Activated T-cell treated with anti-CD3 and anti-CD28 coated beads, Interleukin-2, amount 50 U/mL, for 4 hours (primary cell): ENCODE measurements around the gene TNFRSF11A. TPM values are rescaled to one million over a fixed set of nuclear protein-coding genes. Genes with fewer than 3 reads are reported as not detected.

Experiments used
- ATAC-seq, 2 donors: fragments of 200-7000 bp; cut with Tn5 transposase; one replicate each; pipeline ENCODE4 v1.10.0; 2021
- DNase-seq: peaks from one replicate; pipeline ENCODE4 v3.0.0-alpha.2; 2020
- H3K27me3 Mint-ChIP-seq: one replicate; pipeline ENCODE4 v1.8.0; 2021; ENCODE audit warnings: low read depth, mixed read lengths
- H3K36me3 Mint-ChIP-seq: one replicate; pipeline ENCODE4 v1.8.0; 2022; ENCODE audit warnings: mixed read lengths; ENCODE audit not compliant: insufficient read depth
- H3K4me1 Mint-ChIP-seq: one replicate; pipeline ENCODE4 v1.8.0; 2021; ENCODE audit warnings: low read depth, mixed read lengths
- H3K4me3 Mint-ChIP-seq: one replicate; pipeline ENCODE4 v1.8.0; 2021; ENCODE audit warnings: mild to moderate bottlenecking, moderate library complexity, mixed read lengths
- H3K9me3 Mint-ChIP-seq: one replicate; pipeline ENCODE4 v1.8.0; 2021; ENCODE audit warnings: mixed read lengths
- total RNA-seq, 3 donors: library from RNA; stranded (reverse); gene quantifications; one replicate each; pipeline ENCODE4 v1.2.1, GENCODE V29; 2021

Gene TNFRSF11A
- total RNA-seq, 3 donors from 2014 or later = 1.3 to 2.9 (median 1.7) TPM

DNA sequence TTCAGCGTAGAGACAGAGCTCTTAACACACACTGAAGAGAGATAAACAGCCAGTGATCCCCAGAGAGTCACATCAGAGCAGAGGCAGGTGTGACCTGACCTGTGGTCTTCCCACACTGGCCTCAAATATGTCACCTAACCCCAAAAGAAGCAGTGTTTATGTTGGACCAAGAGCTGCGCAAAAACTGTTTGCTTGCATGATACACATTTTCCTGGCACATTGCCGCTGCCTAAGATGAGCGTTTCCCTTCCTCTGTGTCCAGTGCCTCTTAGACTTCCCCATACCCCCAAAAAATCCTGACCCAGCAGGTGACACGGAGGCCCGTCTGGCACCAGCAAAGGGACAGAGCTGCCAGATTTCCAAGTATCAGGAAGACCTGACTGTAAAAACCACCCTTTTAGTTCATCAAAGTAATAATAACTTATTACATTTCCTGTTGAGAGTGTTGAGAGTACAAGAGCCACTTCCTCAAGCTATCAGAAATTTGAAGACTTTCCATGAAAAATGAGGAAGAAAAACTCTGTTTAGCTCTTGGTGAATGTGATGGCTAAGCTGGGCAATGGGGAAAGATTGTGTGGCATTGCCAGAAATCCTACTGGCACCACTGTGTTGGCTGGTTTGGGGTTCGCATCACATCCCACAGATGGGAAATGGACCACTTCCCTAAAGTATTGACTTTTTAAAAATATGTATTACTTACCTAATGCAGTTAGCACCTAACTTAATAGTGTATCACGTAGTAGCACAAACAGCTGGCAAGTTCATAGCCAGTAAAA lies 6.7 kb downstream of the TNFRSF11A start:
- no peak for DNase-seq
- H3K9me3 Mint-ChIP-seq = no peaks in the 10 kb centered on the region
- H3K4me1 Mint-ChIP-seq = peaks cover 17% of the 10 kb centered on the region
- no peak for ATAC-seq
- H3K27me3 Mint-ChIP-seq = peaks cover 59% of the 10 kb centered on the region
- no peak overlapping the region for H3K4me3 Mint-ChIP-seq
- no peaks in the 10 kb centered on the region for H3K36me3 Mint-ChIP-seq

DNA sequence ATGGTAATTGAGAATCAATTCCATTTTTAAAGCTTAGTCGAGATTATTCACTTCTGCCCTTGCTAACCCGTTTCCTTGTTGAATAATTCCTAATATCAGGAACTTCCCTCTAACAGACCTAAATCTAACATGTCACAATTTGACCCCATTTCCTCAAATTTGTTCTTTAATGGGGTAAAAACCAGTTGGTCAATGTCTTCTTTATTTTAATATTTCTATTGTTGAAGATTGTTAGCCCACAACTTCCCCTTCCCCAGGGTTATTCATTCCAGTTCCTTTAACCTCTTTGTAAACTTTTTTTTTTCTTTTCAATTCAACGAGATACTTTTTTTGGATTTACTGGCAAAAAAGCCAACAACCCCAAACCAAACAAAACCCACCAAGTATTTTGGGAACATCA lies 7.3 kb downstream of the TNFRSF11A start:
- Mint-ChIP-seq H3K4me3 (no peak overlapping the region), H3K36me3 (no peaks in the 10 kb centered on the region), H3K27me3 (peaks cover 52% of the 10 kb centered on the region), H3K9me3 (no peaks in the 10 kb centered on the region), H3K4me1 (peaks cover 15% of the 10 kb centered on the region)
- no peak for DNase-seq
- ATAC-seq = no peak

DNA sequence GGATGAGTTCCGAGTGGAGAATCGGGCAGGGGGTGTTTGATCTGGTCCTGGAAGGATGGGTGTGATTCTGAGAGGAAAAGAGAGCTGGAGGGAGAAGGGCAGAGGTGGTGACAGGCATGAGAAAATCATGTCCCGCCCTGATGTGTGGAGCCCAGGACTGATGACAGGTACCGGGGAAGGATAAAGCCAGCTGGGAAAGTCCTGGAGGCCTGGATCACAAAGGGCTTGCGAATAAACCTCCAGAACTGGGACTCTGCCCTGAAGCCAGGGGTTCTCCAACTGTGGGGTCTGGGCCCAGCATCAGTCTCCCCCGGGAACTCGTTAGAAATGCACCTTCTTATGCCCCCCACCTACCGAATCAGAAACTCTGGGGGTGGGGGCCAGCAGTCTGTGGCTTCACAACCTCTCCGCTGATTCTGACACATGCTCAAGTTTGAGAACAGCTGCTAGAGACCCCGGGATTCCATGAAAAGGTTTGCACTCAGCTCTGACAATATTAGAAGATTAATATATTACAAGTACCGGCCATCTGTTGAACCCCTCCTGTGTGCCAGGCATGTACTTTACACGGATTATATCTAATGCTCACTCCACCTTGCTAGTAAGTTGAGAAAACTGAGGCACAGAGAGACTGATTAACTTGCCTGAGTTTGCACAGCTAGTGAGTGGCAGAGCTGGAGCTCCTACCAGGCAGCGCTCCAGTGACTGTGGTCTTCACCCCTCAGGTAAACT lies 8.0 kb downstream of the TNFRSF11A start:
- H3K9me3 Mint-ChIP-seq = no peaks in the 10 kb centered on the region
- ATAC-seq = no peak
- DNase-seq = no peak
- H3K4me1 Mint-ChIP-seq = peaks cover 15% of the 10 kb centered on the region
- H3K27me3 Mint-ChIP-seq = peaks cover 46% of the 10 kb centered on the region
- H3K36me3 Mint-ChIP-seq = no peaks in the 10 kb centered on the region
- H3K4me3 Mint-ChIP-seq = no peak overlapping the region

DNA sequence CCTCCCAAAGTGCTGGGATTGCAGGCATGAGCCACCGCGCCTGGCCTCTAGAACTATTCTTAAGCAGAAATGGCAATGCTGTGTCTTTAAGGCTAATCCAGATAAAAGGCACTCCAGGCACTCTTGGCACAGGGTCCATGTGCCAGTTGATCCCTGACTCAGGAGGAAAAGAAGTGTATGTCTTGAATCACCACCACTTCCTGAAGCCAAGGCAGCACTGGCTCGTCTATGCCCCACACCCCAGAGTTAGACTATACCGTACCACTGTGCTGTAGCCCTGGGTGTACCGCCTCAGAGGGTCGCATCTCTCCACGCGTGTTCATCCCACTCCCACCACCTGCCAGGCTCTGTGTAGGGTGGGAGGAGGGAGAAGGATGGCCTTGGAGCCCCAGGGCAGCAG lies 9.0 kb downstream of the TNFRSF11A start:
- H3K9me3 Mint-ChIP-seq = no peaks in the 10 kb centered on the region
- H3K36me3 Mint-ChIP-seq = no peaks in the 10 kb centered on the region
- no peak overlapping the region for H3K4me3 Mint-ChIP-seq
- ATAC-seq (no peak), DNase-seq (no peak)
- H3K4me1 Mint-ChIP-seq = peaks cover 15% of the 10 kb centered on the region
- H3K27me3 Mint-ChIP-seq = peaks cover 44% of the 10 kb centered on the region

DNA sequence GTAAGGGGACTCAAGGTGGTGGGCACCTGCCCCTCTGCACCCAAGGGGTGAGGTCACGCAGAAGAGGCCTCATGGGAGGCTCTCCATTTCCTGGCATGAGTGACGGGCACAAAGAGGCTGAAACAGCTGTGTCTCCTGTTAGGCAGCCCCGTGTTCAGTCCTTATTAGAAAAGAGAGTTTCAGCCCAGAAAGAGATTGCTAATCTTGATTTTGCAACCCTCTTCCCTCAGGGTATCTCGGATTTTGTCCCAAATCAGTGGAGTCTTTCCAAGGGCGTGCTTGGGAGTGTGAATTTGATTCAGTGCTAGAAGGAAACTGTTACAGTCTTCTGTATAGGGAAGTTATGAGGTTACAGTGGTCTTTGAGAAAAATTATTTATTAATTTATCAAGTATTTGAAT lies 10.4 kb downstream of the TNFRSF11A start:
- Mint-ChIP-seq H3K4me1 (peaks cover 8% of the 10 kb centered on the region), H3K4me3 (no peak overlapping the region), H3K27me3 (peaks cover 34% of the 10 kb centered on the region), H3K9me3 (no peaks in the 10 kb centered on the region), H3K36me3 (no peaks in the 10 kb centered on the region)
- ATAC-seq (no peak), DNase-seq (no peak)

DNA sequence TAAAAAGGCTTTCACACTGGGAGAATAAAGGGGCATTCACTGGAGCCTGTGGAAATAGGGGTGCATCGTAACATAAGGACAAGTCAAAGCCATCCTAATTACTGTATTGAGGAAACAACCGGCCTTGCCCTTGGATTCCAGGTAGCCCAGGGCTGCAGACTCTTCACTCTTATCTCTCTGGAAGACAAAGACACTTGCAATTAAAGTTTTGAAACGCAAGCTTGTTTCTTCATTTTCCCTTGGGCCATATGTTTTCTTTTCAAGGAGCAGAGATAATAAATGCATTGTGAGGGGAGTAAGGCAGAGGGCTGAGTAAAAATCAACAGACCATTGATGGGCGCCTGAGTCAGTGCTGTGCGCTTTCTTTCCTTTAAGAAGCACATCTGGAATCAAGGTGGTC lies 11.5 kb downstream of the TNFRSF11A start:
- peaks cover 7% of the 10 kb centered on the region for H3K4me1 Mint-ChIP-seq
- H3K36me3 Mint-ChIP-seq = no peaks in the 10 kb centered on the region
- H3K27me3 Mint-ChIP-seq = peaks cover 26% of the 10 kb centered on the region
- H3K9me3 Mint-ChIP-seq = no peaks in the 10 kb centered on the region
- no peak for ATAC-seq
- no peak overlapping the region for H3K4me3 Mint-ChIP-seq
- no peak for DNase-seq

DNA sequence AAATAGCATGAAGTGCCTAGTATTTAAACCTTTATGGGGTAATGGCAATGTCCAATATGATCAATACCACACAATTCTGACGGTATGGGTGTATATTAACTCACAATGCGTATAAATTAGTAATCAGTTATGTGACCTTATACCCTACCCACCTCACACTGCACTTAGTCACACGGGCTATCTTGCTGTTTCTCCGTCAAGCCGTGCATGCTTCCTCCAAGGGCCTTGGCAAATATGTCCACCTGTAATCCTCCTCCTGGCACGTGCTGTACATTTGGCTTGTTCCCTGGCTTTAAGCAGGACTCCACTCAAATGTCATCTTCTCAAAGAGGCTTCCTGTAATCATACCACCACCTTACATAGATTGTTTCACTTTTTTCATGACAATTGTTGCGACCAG lies 12.2 kb downstream of the TNFRSF11A start:
- ATAC-seq (no peak), DNase-seq (no peak)
- H3K4me1 Mint-ChIP-seq = peaks cover 6% of the 10 kb centered on the region
- no peak overlapping the region for H3K4me3 Mint-ChIP-seq
- H3K36me3 Mint-ChIP-seq = no peaks in the 10 kb centered on the region
- peaks cover 25% of the 10 kb centered on the region for H3K27me3 Mint-ChIP-seq
- H3K9me3 Mint-ChIP-seq = no peaks in the 10 kb centered on the region

DNA sequence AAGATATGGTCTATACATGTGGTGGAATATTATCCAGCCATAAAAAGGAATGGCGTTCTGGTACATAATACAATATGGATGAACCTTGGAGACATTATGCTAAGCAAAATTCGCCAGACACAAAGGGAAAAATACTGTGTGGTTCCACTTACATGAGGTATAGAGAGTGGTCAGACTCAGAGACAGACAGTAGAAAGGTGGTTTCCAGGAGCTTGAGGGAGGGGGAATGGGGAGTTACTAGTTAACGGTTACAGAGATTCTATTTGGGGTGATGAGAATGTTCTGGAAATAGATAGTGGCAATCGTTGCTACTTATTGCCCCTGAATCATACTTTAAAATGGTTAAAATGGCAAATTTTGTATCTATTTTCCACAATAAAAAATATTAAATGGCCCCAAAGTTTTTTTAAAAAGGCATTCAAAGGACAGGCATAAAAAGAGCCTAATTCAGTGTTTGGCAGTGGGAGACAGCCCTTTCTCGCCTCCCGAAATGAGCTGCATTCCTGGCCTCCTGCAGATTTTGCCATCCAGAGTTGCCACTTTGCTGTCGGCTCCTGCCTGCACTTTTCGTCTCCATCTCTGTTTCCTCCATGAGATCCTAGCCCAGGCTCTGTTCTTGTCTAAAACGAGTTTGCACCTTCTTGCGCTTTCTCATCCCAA lies 13.5 kb downstream of the TNFRSF11A start:
- H3K9me3 Mint-ChIP-seq = no peaks in the 10 kb centered on the region

DNA sequence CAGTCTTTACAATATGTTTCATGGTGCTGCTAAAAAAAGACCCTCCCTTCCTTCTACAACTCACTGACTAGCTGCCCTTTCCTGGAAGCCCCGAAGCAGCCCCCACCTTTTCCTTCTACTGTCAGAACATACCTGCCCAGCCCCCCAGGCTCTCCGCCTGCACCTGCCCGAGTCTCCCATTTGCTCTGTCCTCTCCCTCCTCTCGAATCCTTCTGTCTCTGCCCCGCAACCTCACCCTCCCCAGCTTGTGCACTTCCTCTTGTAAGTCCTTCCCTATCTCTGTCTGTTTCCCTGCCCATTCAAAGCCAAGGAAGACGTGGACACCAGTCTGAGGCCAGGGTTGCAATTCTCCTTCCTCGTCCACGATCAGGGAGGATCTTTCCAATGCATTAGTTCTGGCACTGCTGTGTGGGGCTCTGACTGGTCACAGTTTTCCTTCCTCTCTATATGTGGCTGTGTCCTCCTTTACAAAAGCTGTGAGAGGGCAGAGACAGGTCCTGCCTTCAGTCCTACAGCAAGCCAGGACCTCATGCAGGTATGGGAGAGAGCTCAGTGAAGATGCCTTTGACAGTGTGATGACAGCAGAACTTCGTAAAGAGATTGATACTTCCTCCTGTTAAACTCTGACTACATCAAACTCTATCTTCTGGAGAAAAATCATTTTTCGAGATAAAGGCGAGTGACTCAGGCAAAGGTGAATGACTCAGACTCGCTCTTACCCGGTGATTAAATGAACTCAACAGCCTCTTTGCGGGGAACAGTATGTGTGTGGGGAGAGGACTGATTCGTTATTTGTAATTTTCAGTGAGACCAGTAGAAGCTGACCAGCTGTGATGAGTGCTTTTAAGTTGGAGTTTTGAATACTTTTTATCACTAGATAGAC lies 14.2 kb downstream of the TNFRSF11A start:
- H3K4me3 Mint-ChIP-seq = no peak overlapping the region
- no peaks in the 10 kb centered on the region for H3K9me3 Mint-ChIP-seq
- H3K27me3 Mint-ChIP-seq = peaks cover 16% of the 10 kb centered on the region
- DNase-seq (no peak), ATAC-seq (peak; percentile 88 to 89)
- peaks cover 6% of the 10 kb centered on the region for H3K4me1 Mint-ChIP-seq
- H3K36me3 Mint-ChIP-seq = no peaks in the 10 kb centered on the region

More for the DNA sequence above, 13.5 kb downstream of the TNFRSF11A start:
- DNase-seq (no peak), ATAC-seq (no peak)
- H3K4me1 Mint-ChIP-seq = peaks cover 6% of the 10 kb centered on the region
- H3K27me3 Mint-ChIP-seq = peaks cover 17% of the 10 kb centered on the region
- H3K4me3 Mint-ChIP-seq = no peak overlapping the region
- H3K36me3 Mint-ChIP-seq = no peaks in the 10 kb centered on the region

DNA sequence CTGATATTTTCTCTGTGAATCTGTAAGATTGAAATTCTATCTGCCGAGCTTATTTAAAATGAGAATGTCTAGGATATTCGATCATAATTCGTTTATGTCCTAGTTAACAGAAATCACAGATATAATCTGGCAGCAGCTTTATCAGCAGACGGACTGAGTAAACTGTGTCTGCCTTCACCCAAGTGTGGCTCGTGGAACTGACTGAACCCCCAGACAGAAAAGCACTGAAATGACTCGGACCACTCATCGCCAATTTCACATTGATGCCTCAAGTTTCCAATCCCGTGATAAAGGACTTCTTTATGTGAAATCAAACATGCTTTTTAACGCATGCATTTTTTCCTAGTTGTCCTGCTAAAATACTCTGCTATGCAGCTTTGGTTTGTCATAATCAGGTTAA lies 15.9 kb downstream of the TNFRSF11A start:
- DNase-seq = no peak
- H3K4me3 Mint-ChIP-seq = no peak overlapping the region
- no peaks in the 10 kb centered on the region for H3K9me3 Mint-ChIP-seq
- H3K36me3 Mint-ChIP-seq = no peaks in the 10 kb centered on the region
- H3K4me1 Mint-ChIP-seq = peaks cover 6% of the 10 kb centered on the region
- no peak for ATAC-seq
- H3K27me3 Mint-ChIP-seq = peaks cover 14% of the 10 kb centered on the region

DNA sequence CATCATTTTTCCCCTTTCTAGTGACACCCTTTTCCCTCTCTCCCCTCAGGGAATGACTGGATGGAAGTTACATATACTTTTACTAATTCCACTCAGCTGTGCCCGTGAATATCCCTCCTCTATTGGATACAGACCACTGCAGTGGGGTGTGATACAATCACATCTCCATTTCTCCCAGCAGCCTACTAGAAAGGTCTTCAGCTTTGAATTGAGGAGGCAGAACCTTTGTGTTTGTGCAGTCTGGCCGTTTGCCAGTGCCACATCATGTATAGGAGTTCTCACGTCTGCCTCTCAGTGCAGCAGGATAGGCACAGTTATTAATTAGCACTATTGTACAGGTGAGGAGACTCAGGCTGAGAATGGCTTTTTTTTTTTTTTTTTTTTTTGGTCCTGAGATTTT lies 16.4 kb downstream of the TNFRSF11A start:
- H3K27me3 Mint-ChIP-seq = peaks cover 12% of the 10 kb centered on the region
- DNase-seq (no peak), ATAC-seq (no peak)
- H3K36me3 Mint-ChIP-seq = no peaks in the 10 kb centered on the region
- H3K4me1 Mint-ChIP-seq = peaks cover 6% of the 10 kb centered on the region
- no peaks in the 10 kb centered on the region for H3K9me3 Mint-ChIP-seq
- no peak overlapping the region for H3K4me3 Mint-ChIP-seq

DNA sequence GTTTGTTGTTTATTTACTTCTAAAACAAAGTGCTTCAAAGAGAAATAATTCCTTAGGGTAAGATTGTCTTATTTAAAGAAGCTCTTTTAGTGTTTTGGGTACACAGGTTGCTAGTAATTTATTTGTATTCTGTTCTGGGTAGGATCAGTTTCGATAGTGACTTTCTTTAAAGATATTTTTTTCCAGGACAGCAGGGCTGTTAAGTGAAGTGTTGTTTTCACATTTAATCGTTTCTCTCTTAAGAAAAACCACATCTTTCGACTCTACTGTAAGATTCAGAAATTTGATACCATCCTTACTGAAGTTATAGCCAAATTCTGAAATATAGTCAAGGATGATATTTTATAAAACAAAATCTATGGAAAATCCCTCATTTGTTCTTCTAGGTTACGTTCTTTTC lies 17.8 kb downstream of the TNFRSF11A start:
- Mint-ChIP-seq H3K4me1 (peaks cover 10% of the 10 kb centered on the region), H3K9me3 (no peaks in the 10 kb centered on the region), H3K36me3 (no peaks in the 10 kb centered on the region), H3K4me3 (no peak overlapping the region), H3K27me3 (peaks cover 12% of the 10 kb centered on the region)
- ATAC-seq (no peak), DNase-seq (no peak)

DNA sequence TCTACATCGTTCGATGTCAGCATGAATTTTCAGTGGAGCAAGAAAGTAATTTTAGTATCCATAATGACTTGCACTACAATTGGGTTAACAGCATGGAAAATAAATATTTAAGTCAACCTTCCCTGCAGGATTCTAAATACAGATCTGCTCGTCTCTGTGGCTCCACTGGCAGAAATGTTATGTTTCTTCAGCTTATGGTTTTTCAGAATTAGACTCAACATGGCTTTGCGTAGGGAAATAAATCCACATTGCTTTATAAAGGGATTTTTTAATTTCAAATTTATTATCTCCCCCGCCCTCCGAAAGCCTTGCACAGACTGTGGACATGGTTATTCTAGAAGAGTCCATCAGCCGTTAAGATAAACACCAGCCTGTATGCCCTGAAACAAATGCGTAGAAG lies 18.2 kb downstream of the TNFRSF11A start:
- Mint-ChIP-seq H3K4me3 (no peak overlapping the region), H3K27me3 (peaks cover 10% of the 10 kb centered on the region), H3K9me3 (no peaks in the 10 kb centered on the region), H3K36me3 (no peaks in the 10 kb centered on the region), H3K4me1 (peaks cover 10% of the 10 kb centered on the region)
- DNase-seq = no peak
- ATAC-seq = no peak

DNA sequence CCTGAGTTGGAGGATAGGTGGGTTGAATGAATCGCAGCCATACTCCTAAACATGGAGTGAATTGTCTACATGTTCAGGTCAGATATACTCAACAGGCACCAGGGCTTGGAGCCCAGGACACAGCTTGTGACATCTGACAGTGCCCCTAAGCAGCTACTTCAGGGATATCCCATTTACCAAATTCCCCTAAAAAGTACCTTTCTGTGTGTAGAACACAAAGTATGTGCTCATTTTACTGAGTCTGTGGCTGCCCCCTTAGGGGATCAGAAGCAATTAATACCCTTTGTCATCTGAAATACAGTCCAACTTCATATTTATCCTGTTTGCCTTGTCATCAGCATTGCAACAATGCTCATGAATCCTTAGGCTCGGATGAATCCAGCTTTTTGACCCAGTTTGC lies 20.8 kb downstream of the TNFRSF11A start:
- Mint-ChIP-seq H3K4me3 (no peak overlapping the region), H3K4me1 (peaks cover 5% of the 10 kb centered on the region), H3K36me3 (no peaks in the 10 kb centered on the region), H3K9me3 (no peaks in the 10 kb centered on the region), H3K27me3 (peaks cover 2% of the 10 kb centered on the region)
- ATAC-seq (no peak), DNase-seq (no peak)
